ENCODE data around the gene DDAH1. TPM values are rescaled to one million over a fixed set of nuclear protein-coding genes. Genes with fewer than 3 reads are reported as not detected.

DDAH1 gene
- total and polyA plus RNA-seq, 4 donors = 13.6 to 57.2 (median 38.7) TPM

GRCh38 chr1:85411567-85412305 is 53.2 kb downstream of the DDAH1 start:
- no peaks in the 10 kb centered on the region for H3K36me3 ChIP-seq (ENCODE audit: control insufficient read depth in 4 of 4, insufficient read depth in 4 of 4, low read length in 4 of 4)
- H3K4me1 ChIP-seq (ENCODE audit: control insufficient read depth in 5 of 5, insufficient read depth in 5 of 5, low read length in 5 of 5) = peaks cover 0 to 10% (median 2%) of the 10 kb centered on the region in 5 donors
- WGBS, 2 donors = 87 to 90% methylated on average over 5 of the region's 5 CpGs
- no peak for TF ChIP-seq CTCF (IDR thresholded peaks at IDR 0.05; ENCODE audit: control extremely low read depth, extremely low read depth)
- H3K9me3 ChIP-seq (ENCODE audit: control insufficient read depth in 4 of 4, insufficient read depth in 3 of 4, low read length in 3 of 4) = no peaks in the 10 kb centered on the region
- no peak for DNase-seq
- no peak overlapping the region for H3K27ac ChIP-seq (ENCODE audit: low read depth in 1 of 2, low read length in 1 of 2)
- no peak overlapping the region for H3K4me3 ChIP-seq
- H3K27me3 ChIP-seq (ENCODE audit: control insufficient read depth in 3 of 3, insufficient read depth in 3 of 3, low read length in 2 of 3) = no peaks in the 10 kb centered on the region
- H3K9ac ChIP-seq (ENCODE audit: insufficient read depth in 1 of 2, low read length in 2 of 2) = no peak overlapping the region
- no peak for ATAC-seq (ENCODE audit: insufficient read depth, low FRiP score)

GRCh38 chr1:85409516-85409915 is 55.4 kb downstream of the DDAH1 start:
- ATAC-seq (ENCODE audit: insufficient read depth, low FRiP score) (no peak), DNase-seq (no peak)
- no peaks in the 10 kb centered on the region for H3K27me3 ChIP-seq (ENCODE audit: control insufficient read depth in 3 of 3, insufficient read depth in 3 of 3, low read length in 2 of 3)
- 84 to 88% methylated on average over 3 of the region's 3 CpGs for WGBS, 2 donors
- TF ChIP-seq CTCF (IDR thresholded peaks at IDR 0.05; ENCODE audit: control extremely low read depth, extremely low read depth) = no peak
- H3K36me3 ChIP-seq (ENCODE audit: control insufficient read depth in 4 of 4, insufficient read depth in 4 of 4, low read length in 4 of 4) = no peaks in the 10 kb centered on the region
- peaks cover 0 to 18% (median 5%) of the 10 kb centered on the region in 5 donors for H3K4me1 ChIP-seq (ENCODE audit: control insufficient read depth in 5 of 5, insufficient read depth in 5 of 5, low read length in 5 of 5)
- no peaks in the 10 kb centered on the region for H3K9me3 ChIP-seq (ENCODE audit: control insufficient read depth in 4 of 4, insufficient read depth in 3 of 4, low read length in 3 of 4)
- H3K9ac ChIP-seq (ENCODE audit: insufficient read depth in 1 of 2, low read length in 2 of 2) = no peak overlapping the region
- no peak overlapping the region for H3K4me3 ChIP-seq
- no peak overlapping the region for H3K27ac ChIP-seq (ENCODE audit: low read depth in 1 of 2, low read length in 1 of 2)

GRCh38 chr1:85407746-85408377 is 57.1 kb downstream of the DDAH1 start:
- no peak overlapping the region for H3K4me3 ChIP-seq
- no peaks in the 10 kb centered on the region for H3K36me3 ChIP-seq (ENCODE audit: control insufficient read depth in 4 of 4, insufficient read depth in 4 of 4, low read length in 4 of 4)
- DNase-seq = no peak
- WGBS, 2 donors = 80 to 87% methylated on average over 5 of the region's 5 CpGs
- no peak for TF ChIP-seq CTCF (IDR thresholded peaks at IDR 0.05; ENCODE audit: control extremely low read depth, extremely low read depth)
- H3K9ac ChIP-seq (ENCODE audit: insufficient read depth in 1 of 2, low read length in 2 of 2) = no peak overlapping the region
- H3K9me3 ChIP-seq (ENCODE audit: control insufficient read depth in 4 of 4, insufficient read depth in 3 of 4, low read length in 3 of 4) = no peaks in the 10 kb centered on the region
- H3K4me1 ChIP-seq (ENCODE audit: control insufficient read depth in 5 of 5, insufficient read depth in 5 of 5, low read length in 5 of 5) = peaks cover 0 to 20% (median 7%) of the 10 kb centered on the region in 5 donors
- H3K27me3 ChIP-seq (ENCODE audit: control insufficient read depth in 3 of 3, insufficient read depth in 3 of 3, low read length in 2 of 3) = no peaks in the 10 kb centered on the region
- ATAC-seq (ENCODE audit: insufficient read depth, low FRiP score) = no peak
- no peak overlapping the region for H3K27ac ChIP-seq (ENCODE audit: low read depth in 1 of 2, low read length in 1 of 2)
